Right lobe of liver (tissue), 6 donors: ENCODE results near the gene PFKFB4. TPM values are rescaled to one million over a fixed set of nuclear protein-coding genes. Genes with fewer than 3 reads are reported as not detected.

Source experiments
- ATAC-seq, 4 donors: fragments of 200-7000 bp; cut with Tn5 transposase; one replicate each; pipeline ENCODE4 v1.9.1; 2020; ENCODE audit warnings: mild to moderate bottlenecking in 4 of 4, moderate library complexity in 4 of 4
- DNase-seq, 3 donors: peaks; one replicate each; pipeline ENCODE4 v3.0.0-alpha.2; 2020
- H3K27ac ChIP-seq, 3 donors: fragments of 200-600 bp; one replicate each; pipeline ENCODE4 v1.8.0; 2022
- H3K27me3 ChIP-seq, 2 donors: fragments of 200-600 bp; one replicate each; pipeline ENCODE4 v1.8.0; 2022
- H3K36me3 ChIP-seq, 4 donors: fragments of 200-600 bp; sonication (generic) in 1 of 4; one replicate each; pipeline versions ENCODE4 v1.5.1 to v1.8.0; 2017 to 2022; ENCODE audit warnings: control low read depth in 1 of 4
- H3K4me1 ChIP-seq, 4 donors: fragments of 200-600 bp; sonication (generic) in 1 of 4; one replicate each; pipeline versions ENCODE4 v1.5.1 to v1.8.0; 2017 to 2022; ENCODE audit warnings: control low read depth in 1 of 4
- H3K4me3 ChIP-seq, 3 donors: fragments of 200-600 bp; one replicate each; pipeline ENCODE4 v1.8.0; 2022
- H3K9me3 ChIP-seq, 4 donors: fragments of 200-600 bp; sonication (generic) in 1 of 4; one replicate each; pipeline versions ENCODE4 v1.5.1 to v1.8.0; 2017 to 2022; ENCODE audit warnings: control low read depth in 1 of 4
- POLR2A ChIP-seq: fragments of 450-650 bp; IDR thresholded peaks from one replicate; pipeline ENCODE4 v1.6.1; 2017; ENCODE audit warnings: antibody characterized with exemption, mild to moderate bottlenecking
- WGBS: methylation state at CpG from one replicate; pipeline ENCODE4 v1.1.6; 2018; ENCODE audit warnings: low coverage, low lambda C conversion rate; ENCODE audit not compliant: insufficient coverage; ENCODE audit errors: missing lambda C conversion rate; 5-methylcytosine and 5-hydroxymethylcytosine counted together
- intact Hi-C, 2 donors: fragments of 100-400 bp; cut with DNase I; formaldehyde crosslinking; loops; one replicate each; pipeline versions ENCODE4 v1.11.2 to v1.14.1; 2022
- total RNA-seq, 6 experiments: library from RNA; depleted of rRNA in 2 of 6; stranded (reverse); fragments of >200 nt in 2 of 6; fragmentation: NEBNext Ultra II Directional in 3 of 6; extraction: Animal tissue kit (Norgen Biotek cat#: 25700) in 3 of 6; gene quantifications; one replicate each; pipeline versions ENCODE4 v1.1.0 to v1.2.4, GENCODE V29; 2016 to 2023
- TF ChIP-seq, protein P1 (sequence below), 4 donors: fragments of 200-600 bp in 3 of 4; fragments of 450-650 bp in 1 of 4; IDR thresholded peaks; one replicate each; pipeline versions ENCODE4 v1.5.1 to v1.8.0; 2016 to 2022; ENCODE audit warnings: antibody characterized with exemption in 4 of 4, mild to moderate bottlenecking in 2 of 4
- donor health status: DM: no; HTN: yes; CAD: no.
- donor health status: DM: no; HTN: no; CAD: no.
- donor health status: DM: no; HTN: no; CAD: no.
- donor health status: DM: no; HTN: yes; CAD: no.
- donor health status: DM: no; HTN: yes; CAD: no.

PFKFB4 gene
- total RNA-seq, 6 experiments from 2014 or later, result 0.59 to 10.8 (median 1.4) TPM

DNA sequence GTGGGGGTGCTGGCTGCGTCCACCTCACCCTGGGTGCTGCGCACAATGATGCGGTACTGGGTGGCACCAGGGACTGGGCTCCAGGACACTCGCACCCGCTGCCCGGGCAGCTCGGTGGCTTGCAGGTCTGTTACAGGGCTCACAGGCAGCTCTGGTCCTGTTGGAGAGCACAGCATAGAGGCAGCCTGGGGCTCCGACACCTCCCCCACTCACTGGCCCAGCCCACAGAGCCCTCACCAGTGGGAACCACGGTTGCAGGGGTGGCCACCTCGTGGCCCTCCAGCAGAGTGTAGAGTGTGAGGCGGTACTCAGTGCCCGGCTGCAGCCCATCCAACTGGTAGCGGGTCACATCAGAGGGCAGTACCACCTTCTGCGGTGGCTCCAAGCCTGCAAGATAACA lies 34.8 kb upstream of the PFKFB4 start:
- no peak for TF ChIP-seq POLR2A
- TF ChIP-seq, protein P1, sequence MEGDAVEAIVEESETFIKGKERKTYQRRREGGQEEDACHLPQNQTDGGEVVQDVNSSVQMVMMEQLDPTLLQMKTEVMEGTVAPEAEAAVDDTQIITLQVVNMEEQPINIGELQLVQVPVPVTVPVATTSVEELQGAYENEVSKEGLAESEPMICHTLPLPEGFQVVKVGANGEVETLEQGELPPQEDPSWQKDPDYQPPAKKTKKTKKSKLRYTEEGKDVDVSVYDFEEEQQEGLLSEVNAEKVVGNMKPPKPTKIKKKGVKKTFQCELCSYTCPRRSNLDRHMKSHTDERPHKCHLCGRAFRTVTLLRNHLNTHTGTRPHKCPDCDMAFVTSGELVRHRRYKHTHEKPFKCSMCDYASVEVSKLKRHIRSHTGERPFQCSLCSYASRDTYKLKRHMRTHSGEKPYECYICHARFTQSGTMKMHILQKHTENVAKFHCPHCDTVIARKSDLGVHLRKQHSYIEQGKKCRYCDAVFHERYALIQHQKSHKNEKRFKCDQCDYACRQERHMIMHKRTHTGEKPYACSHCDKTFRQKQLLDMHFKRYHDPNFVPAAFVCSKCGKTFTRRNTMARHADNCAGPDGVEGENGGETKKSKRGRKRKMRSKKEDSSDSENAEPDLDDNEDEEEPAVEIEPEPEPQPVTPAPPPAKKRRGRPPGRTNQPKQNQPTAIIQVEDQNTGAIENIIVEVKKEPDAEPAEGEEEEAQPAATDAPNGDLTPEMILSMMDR (IDR thresholded peaks at IDR 0.05), result no peak
- Histone ChIP-seq H3K27ac (no peak overlapping the region), H3K4me3 (no peak overlapping the region), H3K9me3 (no peaks in the 10 kb centered on the region), H3K36me3 (no peaks in the 10 kb centered on the region), H3K27me3 (no peaks in the 10 kb centered on the region), H3K4me1 (no peaks in the 10 kb centered on the region)
- no CpG with 5 or more reads among the region's 14 CpGs for WGBS
- intact Hi-C loops, result no loop called here
- no peak for DNase-seq
- no peak for ATAC-seq

DNA sequence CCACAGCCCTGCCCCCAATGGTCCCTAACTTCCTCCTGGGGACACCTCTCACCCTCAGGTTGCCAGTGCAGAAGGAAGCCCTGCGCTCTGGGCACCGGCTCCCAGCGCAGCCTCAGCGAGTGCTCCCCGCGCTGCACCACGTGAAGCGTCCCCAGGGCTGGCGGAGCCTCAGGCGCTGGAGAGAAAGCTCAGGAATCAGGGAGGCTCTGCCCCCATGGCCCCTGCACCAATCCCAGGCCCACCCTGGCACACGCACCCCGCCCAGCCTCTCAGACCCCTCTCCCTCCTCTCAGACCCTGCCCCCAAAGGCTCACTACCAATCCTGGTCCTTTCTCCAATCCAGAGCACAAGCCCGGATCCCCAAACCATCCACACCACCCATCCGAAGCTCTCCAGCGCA lies 31.6 kb upstream of the PFKFB4 start:
- H3K27ac ChIP-seq, result no peak overlapping the region
- H3K4me3 ChIP-seq, result no peak overlapping the region
- no peaks in the 10 kb centered on the region for H3K4me1 ChIP-seq
- no peak for TF ChIP-seq POLR2A
- TF ChIP-seq, protein P1 (IDR thresholded peaks at IDR 0.05), result no peak
- H3K36me3 ChIP-seq, result no peaks in the 10 kb centered on the region
- intact Hi-C loops, result loop anchor here in 1 of 2 donors (10.0 kb wide), 1 partner anchor 977 kb away; no protein-coding TSS in a partner anchor
- ATAC-seq (no peak), DNase-seq (no peak)
- 83% methylated on average over 12 of the region's 15 CpGs for WGBS
- H3K27me3 ChIP-seq, result no peaks in the 10 kb centered on the region
- no peaks in the 10 kb centered on the region for H3K9me3 ChIP-seq

DNA sequence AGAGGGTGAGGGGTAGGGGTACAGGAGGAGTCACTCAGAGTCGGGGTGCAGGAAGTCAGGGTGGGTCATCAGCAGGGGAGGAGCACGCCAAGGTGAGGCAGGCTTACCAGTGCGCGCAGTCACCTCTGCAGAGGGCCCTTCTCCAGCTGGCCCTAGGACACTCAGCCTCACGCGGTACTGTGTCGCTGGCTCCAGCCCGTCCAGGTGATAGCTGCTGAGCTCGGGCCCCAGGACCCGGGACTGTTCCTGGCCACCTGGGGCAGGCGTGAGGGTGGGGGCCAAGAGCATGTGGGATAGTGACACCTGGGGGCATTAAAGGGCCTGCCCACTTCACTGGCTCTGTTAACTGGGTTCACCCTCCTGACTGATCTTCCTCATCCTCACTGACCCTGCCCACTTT lies 31.1 kb upstream of the PFKFB4 start:
- no peaks in the 10 kb centered on the region for H3K4me1 ChIP-seq
- no peaks in the 10 kb centered on the region for H3K9me3 ChIP-seq
- no peak overlapping the region for H3K4me3 ChIP-seq
- DNase-seq, result no peak
- no peak overlapping the region for H3K27ac ChIP-seq
- intact Hi-C loops, result loop anchor here in 1 of 2 donors (10.0 kb wide), 1 partner anchor 977 kb away; no protein-coding TSS in a partner anchor
- H3K27me3 ChIP-seq, result no peaks in the 10 kb centered on the region
- WGBS, result 50% methylated on average over 1 of the region's 11 CpGs
- no peaks in the 10 kb centered on the region for H3K36me3 ChIP-seq
- no peak for ATAC-seq
- no peak for TF ChIP-seq POLR2A
- TF ChIP-seq, protein P1 (IDR thresholded peaks at IDR 0.05), result no peak

GRCh38 chr3:48585411-48585810 lies 28.8 kb upstream of the PFKFB4 start:
- intact Hi-C loops, result loop anchor here in 1 of 2 donors (10.0 kb wide), 1 partner anchor 979 kb away; no protein-coding TSS in a partner anchor
- no peaks in the 10 kb centered on the region for H3K9me3 ChIP-seq
- no CpG with 5 or more reads among the region's 8 CpGs for WGBS
- no peaks in the 10 kb centered on the region for H3K27me3 ChIP-seq
- H3K36me3 ChIP-seq, result no peaks in the 10 kb centered on the region
- no peak overlapping the region for H3K4me3 ChIP-seq
- TF ChIP-seq, protein P1 (IDR thresholded peaks at IDR 0.05), result no peak
- no peak for TF ChIP-seq POLR2A
- ATAC-seq (no peak), DNase-seq (no peak)
- H3K27ac ChIP-seq, result no peak overlapping the region
- peaks cover 0 to 4% (median 0%) of the 10 kb centered on the region in 4 donors for H3K4me1 ChIP-seq
